SK-N-SH treated with all-trans-retinoic acid at 6 μM for 48 hours (cell line): ENCODE results near the gene NOLC1.
A peak's percentile ranks its signal among the peaks of the same experiment; 100 is the strongest.

Experiments
- ATAC-seq: fragments of 200-7000 bp; cut with Tn5 transposase; 3 replicates; pipeline ENCODE4 v1.9.1; 2020; ENCODE audit warnings: mild to moderate bottlenecking, moderate library complexity
- ARNTL ChIP-seq: fragments of 450-650 bp; formaldehyde crosslinking; IDR thresholded peaks from 2 replicates; pipeline ENCODE4 v1.5.0; 2020; ENCODE audit warnings: low read depth, mild to moderate bottlenecking, moderate library complexity, borderline replicate concordance
- BACH2 ChIP-seq: fragments of 250-450 bp; sonication (Bioruptor Pico); IDR thresholded peaks from 2 replicates; pipeline ENCODE4 v1.9.0; 2021; ENCODE audit warnings: mild to moderate bottlenecking, borderline replicate concordance
- CREB5 ChIP-seq: fragments of 250-450 bp; sonication (Bioruptor Pico); IDR thresholded peaks from 2 replicates; pipeline ENCODE4 v1.5.1; 2020; ENCODE audit warnings: low read depth, mild to moderate bottlenecking, moderate library complexity
- CSDC2 ChIP-seq: fragments of 250-450 bp; sonication (Bioruptor Pico); IDR thresholded peaks from 2 replicates; pipeline ENCODE4 v1.5.0; 2020; ENCODE audit warnings: mild to moderate bottlenecking, moderate library complexity
- CSRNP3 ChIP-seq: fragments of 250-450 bp; sonication (Bioruptor Pico); IDR thresholded peaks from 2 replicates; pipeline ENCODE4 v1.5.1; 2021; ENCODE audit warnings: mild to moderate bottlenecking, moderate library complexity
- ESRRG ChIP-seq: fragments of 250-450 bp; sonication (Bioruptor Pico); IDR thresholded peaks from 2 replicates; pipeline ENCODE4 v1.6.1; 2021; ENCODE audit warnings: mild to moderate bottlenecking
- OSR1 ChIP-seq: fragments of 250-450 bp; sonication (Bioruptor Pico); IDR thresholded peaks from 2 replicates; pipeline ENCODE4 v1.8.0; 2022; ENCODE audit warnings: moderate library complexity, mild to moderate bottlenecking, inconsistent platforms
- POU6F1 ChIP-seq: fragments of 250-450 bp; sonication (Bioruptor Pico); IDR thresholded peaks from 2 replicates; pipeline ENCODE4 v1.8.0; 2021; ENCODE audit warnings: low read depth, mild to moderate bottlenecking, moderate library complexity, borderline replicate concordance
- PPARA ChIP-seq: fragments of 250-450 bp; sonication (Bioruptor Pico); IDR thresholded peaks from 2 replicates; pipeline ENCODE4 v1.5.0; 2020; ENCODE audit warnings: mild to moderate bottlenecking, borderline replicate concordance
- RARB ChIP-seq: fragments of 250-450 bp; sonication (Bioruptor Pico); IDR thresholded peaks from 2 replicates; pipeline ENCODE4 v1.8.0; 2021; ENCODE audit warnings: mild to moderate bottlenecking, moderate library complexity
- SNAI2 ChIP-seq: fragments of 250-450 bp; sonication (Bioruptor Pico); IDR thresholded peaks from 2 replicates; pipeline ENCODE4 v1.5.0; 2020; ENCODE audit warnings: mild to moderate bottlenecking, moderate library complexity
- TCF4 ChIP-seq: fragments of 250-450 bp; sonication (Bioruptor Pico); IDR thresholded peaks from 2 replicates; pipeline ENCODE4 v1.8.0; 2021; ENCODE audit warnings: mild to moderate bottlenecking, moderate library complexity, borderline replicate concordance
- TOX ChIP-seq: fragments of 250-450 bp; sonication (Bioruptor Pico); IDR thresholded peaks from 2 replicates; pipeline ENCODE4 v1.8.0; 2021; ENCODE audit warnings: mild to moderate bottlenecking, moderate library complexity, borderline replicate concordance
- TSHZ2 ChIP-seq: fragments of 250-450 bp; sonication (Bioruptor Pico); IDR thresholded peaks from 2 replicates; pipeline ENCODE4 v1.5.0; 2020; ENCODE audit warnings: mild to moderate bottlenecking, moderate library complexity
- ZC3H10 ChIP-seq: fragments of 250-450 bp; sonication (Bioruptor Pico); IDR thresholded peaks from 2 replicates; pipeline ENCODE4 v1.5.1; 2021; ENCODE audit warnings: mild to moderate bottlenecking, moderate library complexity
- ZFP3 ChIP-seq: fragments of 250-450 bp; sonication (Bioruptor Pico); IDR thresholded peaks from 2 replicates; pipeline ENCODE4 v1.5.0; 2020; ENCODE audit warnings: mild to moderate bottlenecking, moderate library complexity
- ZFP30 ChIP-seq: fragments of 450-650 bp; formaldehyde crosslinking; IDR thresholded peaks from 2 replicates; pipeline ENCODE4 v1.5.0; 2022; ENCODE audit warnings: mild to moderate bottlenecking, moderate library complexity
- ZNF565 ChIP-seq: fragments of 450-650 bp; formaldehyde crosslinking; conservative IDR thresholded peaks from 2 replicates; pipeline ENCODE4 v1.5.0; 2020; ENCODE audit warnings: low read depth, mild to moderate bottlenecking, moderate library complexity
- ZNF8 ChIP-seq: fragments of 450-650 bp; formaldehyde crosslinking; IDR thresholded peaks from 2 replicates; pipeline ENCODE4 v1.5.0; 2020; ENCODE audit warnings: mild to moderate bottlenecking, moderate library complexity

NOLC1 gene

GRCh38 chr10:102202386-102202785 lies 50.2 kb downstream of the NOLC1 start:
- ATAC-seq: no peak

GRCh38 chr10:102208311-102209035 lies 56.3 kb downstream of the NOLC1 start:
- ATAC-seq: peak; percentile 65
- TF ChIP-seq TCF4 (CRISPR knock-in tag): peak; percentile 33; the same call in 1 of the 2 replicates
- no peak for TF ChIP-seq ZNF565 (CRISPR knock-in tag)
- TF ChIP-seq, all 23 proteins: peak for 1

More at GRCh38 chr10:102202386-102202785, 50.2 kb downstream of the NOLC1 start:
- TF ChIP-seq CREB5 (CRISPR knock-in tag) (no peak), ZC3H10 (CRISPR knock-in tag) (no peak), TCF4 (CRISPR knock-in tag) (no peak), ARNTL (CRISPR knock-in tag) (no peak), OSR1 (no peak), TOX (CRISPR knock-in tag) (no peak), ZNF565 (CRISPR knock-in tag) (no peak), ZFP30 (CRISPR knock-in tag) (no peak), ZFP3 (no peak), RARB (no peak), BACH2 (CRISPR knock-in tag) (no peak), ESRRG (CRISPR knock-in tag) (no peak), TSHZ2 (no peak), POU6F1 (CRISPR knock-in tag) (no peak), CSRNP3 (CRISPR knock-in tag) (no peak), SNAI2 (CRISPR knock-in tag) (no peak)
- TF ChIP-seq, all 23 proteins: peak for 0

GRCh38 chr10:102211615-102212299 lies 59.6 kb downstream of the NOLC1 start:
- no peak for ATAC-seq
- no peak for TF ChIP-seq ZNF565 (CRISPR knock-in tag)
- no peak for TF ChIP-seq PPARA
- no peak for TF ChIP-seq TCF4 (CRISPR knock-in tag)
- no peak for TF ChIP-seq CSDC2 (CRISPR knock-in tag)
- TF ChIP-seq ZC3H10 (CRISPR knock-in tag): no peak
- TF ChIP-seq RARB: no peak
- no peak for TF ChIP-seq ESRRG (CRISPR knock-in tag)
- no peak for TF ChIP-seq POU6F1 (CRISPR knock-in tag)
- no peak for TF ChIP-seq CSRNP3 (CRISPR knock-in tag)
- TF ChIP-seq ARNTL (CRISPR knock-in tag): no peak
- no peak for TF ChIP-seq ZFP30 (CRISPR knock-in tag)
- TF ChIP-seq SNAI2 (CRISPR knock-in tag): no peak
- TF ChIP-seq ZNF8 (CRISPR knock-in tag): no peak
- TF ChIP-seq TOX (CRISPR knock-in tag): no peak
- no peak for TF ChIP-seq OSR1
- TF ChIP-seq CREB5 (CRISPR knock-in tag): no peak
